ENCODE measurements around the gene ST6GALNAC6. TPM values are rescaled to one million over a fixed set of nuclear protein-coding genes. Genes with fewer than 3 reads are reported as not detected.
A peak's percentile ranks its signal among the peaks of the same experiment; 100 is the strongest.

Gene ST6GALNAC6
- total RNA-seq, 1 donor: 53.2 TPM

DNA sequence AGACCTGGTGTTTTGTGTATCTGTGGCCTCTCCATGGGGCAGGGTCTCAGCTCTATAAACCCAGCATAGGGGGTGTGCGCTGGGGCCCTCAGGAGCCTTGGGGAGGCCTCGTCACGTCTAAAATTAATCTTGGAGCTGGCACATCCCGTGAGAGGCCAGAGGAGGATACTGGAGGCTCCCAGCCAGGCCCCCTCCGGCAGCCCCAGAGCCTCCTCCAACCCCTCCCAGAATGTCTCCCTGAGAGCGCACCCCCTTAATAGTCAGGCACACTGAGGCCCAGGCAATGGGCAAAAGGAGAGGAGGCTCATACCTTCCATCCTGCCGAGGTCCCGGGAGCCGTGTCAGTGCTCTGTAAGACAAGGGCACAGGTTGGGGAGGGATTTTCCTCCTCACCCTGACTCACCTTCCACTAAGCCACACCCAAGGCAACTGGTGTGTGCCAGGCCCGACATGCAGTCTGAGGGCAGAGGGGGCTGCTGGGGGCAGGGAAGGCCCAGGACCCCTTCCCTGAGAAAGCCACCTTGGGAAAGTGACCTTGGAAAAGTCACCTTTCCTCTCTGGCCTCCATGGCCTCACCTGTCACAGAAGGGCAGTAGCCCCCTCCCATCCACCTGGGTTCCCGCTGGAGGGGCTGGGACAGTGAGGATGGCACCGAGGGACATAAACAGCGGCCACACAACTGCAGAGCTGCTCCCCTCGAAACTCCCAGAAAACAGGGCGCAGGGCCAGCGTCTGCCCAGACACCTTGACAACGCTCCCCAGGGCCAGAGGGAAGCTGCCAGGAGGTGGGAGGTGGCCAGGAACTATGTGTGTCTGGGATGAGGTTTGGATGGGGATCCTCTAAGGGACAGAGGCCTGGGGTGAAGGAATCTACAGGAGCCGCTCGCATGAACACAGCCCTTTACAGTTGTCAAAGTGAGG, 24.8 kb downstream of the ST6GALNAC6 start:
- H3K4me1 ChIP-seq (ENCODE audit: insufficient read depth, low read length): peaks cover 58% of the 10 kb centered on the region
- peaks cover 34% of the 10 kb centered on the region for H3K79me2 ChIP-seq (ENCODE audit: insufficient read depth, low read length)
- H3K4me3 ChIP-seq (ENCODE audit: insufficient read depth, low read length): peak overlapping the region; percentile 53
- no peak for TF ChIP-seq CTCF (IDR thresholded peaks at IDR 0.05; ENCODE audit: extremely low read depth, low read depth, low read length)
- no peaks in the 10 kb centered on the region for H3K9me3 ChIP-seq (ENCODE audit: low read depth, low read length)
- peak; percentile 91 for DNase-seq (ENCODE audit: insufficient read length, low spot score, missing footprints)
- H2AFZ ChIP-seq (ENCODE audit: low read length): no peak overlapping the region
- H4K20me1 ChIP-seq (ENCODE audit: insufficient read depth, low read length): peaks cover 15% of the 10 kb centered on the region
- H3K27ac ChIP-seq (ENCODE audit: low read depth, low read length): no peak overlapping the region
- peak overlapping the region; percentile 60 for H3K4me2 ChIP-seq (ENCODE audit: insufficient read depth, low read length)
- H3K36me3 ChIP-seq (ENCODE audit: insufficient read depth, low read length): peaks cover 24% of the 10 kb centered on the region
- no peaks in the 10 kb centered on the region for H3K27me3 ChIP-seq (ENCODE audit: insufficient read depth, low read length)

DNA sequence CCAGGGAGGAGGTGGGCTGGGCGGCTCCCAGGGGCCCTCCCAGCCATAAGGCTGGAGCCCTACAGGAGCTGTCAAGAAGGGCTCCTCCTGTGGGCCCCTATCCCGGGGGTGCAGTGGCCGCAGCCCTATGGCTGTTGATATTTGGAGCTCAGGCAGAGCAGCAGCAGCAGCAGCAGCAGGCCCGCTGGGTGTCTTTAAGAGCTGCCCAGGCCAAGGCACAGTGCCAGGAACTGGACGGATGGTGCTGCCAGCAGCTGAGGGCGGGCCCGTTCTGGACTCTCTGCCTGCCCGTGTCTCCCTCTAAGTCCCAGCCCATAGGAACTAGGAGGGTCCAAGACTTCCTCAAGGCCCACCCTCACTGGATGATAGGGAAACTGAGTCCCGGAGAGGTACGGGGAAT, 25.5 kb downstream of the ST6GALNAC6 start:
- H3K36me3 ChIP-seq (ENCODE audit: insufficient read depth, low read length): peaks cover 31% of the 10 kb centered on the region
- no peaks in the 10 kb centered on the region for H3K9me3 ChIP-seq (ENCODE audit: low read depth, low read length)
- H3K27me3 ChIP-seq (ENCODE audit: insufficient read depth, low read length): no peaks in the 10 kb centered on the region
- peaks cover 34% of the 10 kb centered on the region for H3K79me2 ChIP-seq (ENCODE audit: insufficient read depth, low read length)
- DNase-seq (ENCODE audit: insufficient read length, low spot score, missing footprints): peak; percentile 98
- H3K4me3 ChIP-seq (ENCODE audit: insufficient read depth, low read length): peak overlapping the region; percentile 53
- H2AFZ ChIP-seq (ENCODE audit: low read length): no peak overlapping the region
- H3K27ac ChIP-seq (ENCODE audit: low read depth, low read length): peak overlapping the region; percentile 24
- TF ChIP-seq CTCF (IDR thresholded peaks at IDR 0.05; ENCODE audit: extremely low read depth, low read depth, low read length): no peak
- peak overlapping the region; percentile 60 for H3K4me2 ChIP-seq (ENCODE audit: insufficient read depth, low read length)
- H3K4me1 ChIP-seq (ENCODE audit: insufficient read depth, low read length): peaks cover 58% of the 10 kb centered on the region
- peaks cover 15% of the 10 kb centered on the region for H4K20me1 ChIP-seq (ENCODE audit: insufficient read depth, low read length)

GRCh38 chr9:127873223-127873691, 26.1 kb downstream of the ST6GALNAC6 start:
- H3K4me1 ChIP-seq (ENCODE audit: insufficient read depth, low read length): peaks cover 58% of the 10 kb centered on the region
- no peak overlapping the region for H2AFZ ChIP-seq (ENCODE audit: low read length)
- peak overlapping the region; percentile 24 for H3K27ac ChIP-seq (ENCODE audit: low read depth, low read length)
- DNase-seq (ENCODE audit: insufficient read length, low spot score, missing footprints): no peak
- peak overlapping the region; percentile 60 for H3K4me2 ChIP-seq (ENCODE audit: insufficient read depth, low read length)
- H4K20me1 ChIP-seq (ENCODE audit: insufficient read depth, low read length): peaks cover 15% of the 10 kb centered on the region
- peaks cover 34% of the 10 kb centered on the region for H3K79me2 ChIP-seq (ENCODE audit: insufficient read depth, low read length)
- H3K9me3 ChIP-seq (ENCODE audit: low read depth, low read length): no peaks in the 10 kb centered on the region
- H3K27me3 ChIP-seq (ENCODE audit: insufficient read depth, low read length): no peaks in the 10 kb centered on the region
- TF ChIP-seq CTCF (IDR thresholded peaks at IDR 0.05; ENCODE audit: extremely low read depth, low read depth, low read length): no peak
- peaks cover 37% of the 10 kb centered on the region for H3K36me3 ChIP-seq (ENCODE audit: insufficient read depth, low read length)
- H3K4me3 ChIP-seq (ENCODE audit: insufficient read depth, low read length): no peak overlapping the region

Data from osteoblast (primary cell).